Measurements from ENCODE around the gene CPT2.

The CPT2 gene

DNA sequence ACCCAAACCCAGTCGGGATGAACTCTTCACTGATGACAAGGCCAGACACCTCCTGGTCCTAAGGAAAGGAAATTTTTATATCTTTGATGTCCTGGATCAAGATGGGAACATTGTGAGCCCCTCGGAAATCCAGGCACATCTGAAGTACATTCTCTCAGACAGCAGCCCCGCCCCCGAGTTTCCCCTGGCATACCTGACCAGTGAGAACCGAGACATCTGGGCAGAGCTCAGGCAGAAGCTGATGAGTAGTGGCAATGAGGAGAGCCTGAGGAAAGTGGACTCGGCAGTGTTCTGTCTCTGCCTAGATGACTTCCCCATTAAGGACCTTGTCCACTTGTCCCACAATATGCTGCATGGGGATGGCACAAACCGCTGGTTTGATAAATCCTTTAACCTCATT is 13.7 kb downstream of the CPT2 start:
- TF ChIP-seq, protein P1, sequence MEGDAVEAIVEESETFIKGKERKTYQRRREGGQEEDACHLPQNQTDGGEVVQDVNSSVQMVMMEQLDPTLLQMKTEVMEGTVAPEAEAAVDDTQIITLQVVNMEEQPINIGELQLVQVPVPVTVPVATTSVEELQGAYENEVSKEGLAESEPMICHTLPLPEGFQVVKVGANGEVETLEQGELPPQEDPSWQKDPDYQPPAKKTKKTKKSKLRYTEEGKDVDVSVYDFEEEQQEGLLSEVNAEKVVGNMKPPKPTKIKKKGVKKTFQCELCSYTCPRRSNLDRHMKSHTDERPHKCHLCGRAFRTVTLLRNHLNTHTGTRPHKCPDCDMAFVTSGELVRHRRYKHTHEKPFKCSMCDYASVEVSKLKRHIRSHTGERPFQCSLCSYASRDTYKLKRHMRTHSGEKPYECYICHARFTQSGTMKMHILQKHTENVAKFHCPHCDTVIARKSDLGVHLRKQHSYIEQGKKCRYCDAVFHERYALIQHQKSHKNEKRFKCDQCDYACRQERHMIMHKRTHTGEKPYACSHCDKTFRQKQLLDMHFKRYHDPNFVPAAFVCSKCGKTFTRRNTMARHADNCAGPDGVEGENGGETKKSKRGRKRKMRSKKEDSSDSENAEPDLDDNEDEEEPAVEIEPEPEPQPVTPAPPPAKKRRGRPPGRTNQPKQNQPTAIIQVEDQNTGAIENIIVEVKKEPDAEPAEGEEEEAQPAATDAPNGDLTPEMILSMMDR (IDR thresholded peaks at IDR 0.05; ENCODE audit: low read depth, low read length), result no peak
- H3K4me3 ChIP-seq (replicated peaks in 1 of 2; ENCODE audit: low read depth in 2 of 2, low read length in 2 of 2), result no peak overlapping the region
- DNase-seq (ENCODE audit: low read depth in 2 of 2), result no peak

DNA sequence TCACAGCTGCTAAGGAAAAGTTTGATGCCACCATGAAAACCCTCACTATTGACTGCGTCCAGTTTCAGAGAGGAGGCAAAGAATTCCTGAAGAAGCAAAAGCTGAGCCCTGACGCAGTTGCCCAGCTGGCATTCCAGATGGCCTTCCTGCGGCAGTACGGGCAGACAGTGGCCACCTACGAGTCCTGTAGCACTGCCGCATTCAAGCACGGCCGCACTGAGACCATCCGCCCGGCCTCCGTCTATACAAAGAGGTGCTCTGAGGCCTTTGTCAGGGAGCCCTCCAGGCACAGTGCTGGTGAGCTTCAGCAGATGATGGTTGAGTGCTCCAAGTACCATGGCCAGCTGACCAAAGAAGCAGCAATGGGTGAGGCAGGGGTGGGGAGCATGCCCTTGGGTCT is 14.3 kb downstream of the CPT2 start:
- no peak overlapping the region for H3K4me3 ChIP-seq (replicated peaks in 1 of 2; ENCODE audit: low read depth in 2 of 2, low read length in 2 of 2)
- no peak for DNase-seq (ENCODE audit: low read depth in 2 of 2)
- TF ChIP-seq, protein P1 (IDR thresholded peaks at IDR 0.05; ENCODE audit: low read depth, low read length), result no peak

DNA sequence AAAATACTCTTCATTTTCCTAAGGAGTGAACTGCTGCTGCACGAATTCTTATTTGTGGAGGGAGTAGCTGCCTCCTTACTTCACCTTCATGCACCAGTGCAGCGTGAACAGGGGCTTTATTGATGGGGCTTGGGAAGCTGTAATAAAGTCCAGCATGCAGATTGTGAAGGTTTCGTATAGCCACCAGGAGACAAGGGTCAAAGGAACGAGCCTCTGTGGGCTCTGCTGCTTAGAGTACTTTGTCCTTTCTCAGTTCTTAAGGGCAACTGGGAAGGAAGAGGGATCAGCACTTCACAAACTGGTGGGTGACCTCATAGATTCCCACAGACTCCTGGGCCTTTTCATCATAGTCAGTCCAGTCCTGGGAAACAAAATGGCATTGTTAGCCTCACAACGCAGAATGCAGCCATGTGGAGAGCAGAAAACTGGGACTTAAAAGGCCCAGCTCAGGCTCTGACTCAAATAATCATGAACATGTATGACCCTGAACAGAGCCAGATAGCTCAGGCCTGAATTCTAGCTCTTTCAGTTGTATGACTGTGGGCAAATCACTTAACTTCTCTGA is 17.8 kb downstream of the CPT2 start:
- TF ChIP-seq, protein P1 (IDR thresholded peaks at IDR 0.05; ENCODE audit: low read depth, low read length), result no peak
- no peak for DNase-seq (ENCODE audit: low read depth in 2 of 2)
- no peak overlapping the region for H3K4me3 ChIP-seq (replicated peaks in 1 of 2; ENCODE audit: low read depth in 2 of 2, low read length in 2 of 2)

DNA sequence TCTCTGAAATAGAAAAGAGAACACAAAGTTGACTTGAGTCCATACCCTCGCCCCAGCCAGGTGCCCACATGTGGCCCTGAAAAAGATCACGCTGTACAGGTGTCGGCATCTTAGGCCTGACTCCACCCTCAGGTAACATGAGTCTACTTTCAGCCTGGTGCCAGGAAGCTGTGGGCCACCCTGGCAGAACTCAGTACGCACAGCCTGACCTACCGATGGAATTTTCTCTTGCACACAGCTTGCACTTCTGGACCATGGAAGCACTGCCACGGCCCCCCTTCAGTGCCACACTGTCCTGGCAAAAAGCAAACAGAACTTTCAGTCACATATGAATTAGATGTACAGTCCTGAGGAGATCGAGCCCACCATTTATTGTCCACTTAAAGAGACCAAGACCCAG is 21.6 kb downstream of the CPT2 start:
- TF ChIP-seq, protein P1 (IDR thresholded peaks at IDR 0.05; ENCODE audit: low read depth, low read length), result no peak
- H3K4me3 ChIP-seq (replicated peaks in 1 of 2; ENCODE audit: low read depth in 2 of 2, low read length in 2 of 2), result no peak overlapping the region

DNA sequence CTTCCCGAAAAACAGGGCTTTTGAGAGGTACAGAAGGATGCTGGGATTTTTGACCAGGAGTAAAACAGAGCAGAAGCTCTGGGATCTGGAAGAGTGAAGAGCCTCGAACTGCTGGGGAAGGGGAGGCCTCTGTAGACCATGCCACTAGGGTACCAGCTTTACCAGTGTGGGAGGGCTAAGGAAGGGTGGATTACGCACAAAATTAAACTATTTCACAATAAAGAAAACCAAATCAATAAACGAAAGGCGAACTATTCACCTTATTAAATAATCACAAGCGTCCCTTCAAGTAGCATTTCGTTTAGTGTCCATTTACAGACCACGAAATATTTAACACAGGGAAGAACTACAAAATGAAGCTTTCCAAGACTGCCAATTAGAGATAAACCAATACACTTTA is 23.1 kb downstream of the CPT2 start:
- H3K4me3 ChIP-seq (replicated peaks in 1 of 2; ENCODE audit: low read depth in 2 of 2, low read length in 2 of 2), result peak overlapping the region; percentile 81 to 99
- no peak for DNase-seq (ENCODE audit: low read depth in 2 of 2)

More for the DNA sequence above, 21.6 kb downstream of the CPT2 start:
- no peak for DNase-seq (ENCODE audit: low read depth in 2 of 2)

DNA sequence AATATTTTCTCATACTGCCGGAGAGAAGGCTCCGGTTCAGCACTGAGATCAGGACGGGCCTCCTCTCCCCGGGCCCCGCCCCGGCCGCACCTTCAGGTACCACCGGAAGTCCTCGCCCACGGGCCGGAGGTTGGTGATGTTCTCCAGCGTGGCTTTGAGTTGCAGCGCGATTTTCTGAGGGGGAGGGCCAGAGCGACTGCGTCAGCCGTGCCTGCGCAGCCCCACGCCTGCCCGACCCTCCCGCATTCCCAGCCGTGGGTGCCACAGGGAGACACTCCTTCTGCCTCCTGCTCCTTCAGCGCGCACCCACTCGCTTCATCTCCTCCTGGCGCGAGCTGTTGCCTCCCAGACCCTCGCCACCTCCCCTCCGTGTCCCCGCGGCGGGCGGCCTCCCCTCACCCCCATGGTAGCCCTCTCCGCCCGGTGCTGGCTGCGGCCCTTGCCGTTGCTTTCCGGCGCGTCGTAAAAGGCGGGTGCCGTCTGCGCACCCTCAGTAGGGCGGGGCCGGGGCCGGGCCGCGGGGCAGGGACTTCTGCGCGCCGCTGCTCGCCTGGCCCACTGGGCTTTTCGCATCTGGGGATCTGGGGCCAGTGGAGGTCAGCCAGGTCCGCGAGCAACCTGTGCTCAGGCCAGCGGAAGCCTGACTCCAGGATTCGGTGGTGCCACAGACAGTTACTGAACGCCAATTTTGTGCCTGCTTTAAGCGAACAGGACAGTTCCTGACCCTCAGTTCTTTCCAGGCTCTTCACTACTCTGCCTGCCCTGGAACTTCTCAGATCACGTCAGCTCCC is 23.7 kb downstream of the CPT2 start, which contains the start of gene CZIB:
TSS of gene CZIB (minus strand) at position 464 of the 791 bp plus-strand sequence. CDS start at position 405, 59 bp downstream.
- TF ChIP-seq, protein P1 (IDR thresholded peaks at IDR 0.05; ENCODE audit: low read depth, low read length), result no peak
- DNase-seq (ENCODE audit: low read depth in 2 of 2), result peak; percentile 92
- H3K4me3 ChIP-seq (replicated peaks in 1 of 2; ENCODE audit: low read depth in 2 of 2, low read length in 2 of 2), result peak within 1 kb of the TSS; percentile 81 to 99

More for the DNA sequence above, 23.1 kb downstream of the CPT2 start:
- TF ChIP-seq, protein P1 (IDR thresholded peaks at IDR 0.05; ENCODE audit: low read depth, low read length), result no peak

Data from cardiac fibroblast (primary cell).